Upper lobe of left lung (tissue), 6 donors: Measurements from ENCODE around the gene ITIH5. TPM values are rescaled to one million over a fixed set of nuclear protein-coding genes. Genes with fewer than 3 reads are reported as not detected.
A peak's percentile ranks its signal among the peaks of the same experiment; 100 is the strongest.

Experiments used
- ATAC-seq, 2 donors: fragments of 200-7000 bp; cut with Tn5 transposase; one replicate each; pipeline ENCODE4 v1.9.1; 2022; ENCODE audit warnings: mild to moderate bottlenecking in 2 of 2, moderate library complexity in 2 of 2; ENCODE audit not compliant: low FRiP score in 2 of 2
- DNase-seq, 2 donors: peaks; one replicate each; pipeline ENCODE4 v3.0.0-alpha.2; 2019 to 2020
- H3K27ac ChIP-seq, 4 donors: fragments of 200-600 bp; sonication (generic); one replicate each; pipeline ENCODE4 v1.5.1; 2016 to 2019
- H3K27me3 ChIP-seq, 4 donors: fragments of 200-600 bp; sonication (generic); one replicate each; pipeline ENCODE4 v1.5.1; 2017 to 2019
- H3K36me3 ChIP-seq, 4 donors: fragments of 200-600 bp; sonication (generic); one replicate each; pipeline ENCODE4 v1.5.1; 2016 to 2019
- H3K4me1 ChIP-seq, 4 donors: fragments of 200-600 bp; sonication (generic); one replicate each; pipeline ENCODE4 v1.5.1; 2018 to 2019
- H3K4me3 ChIP-seq, 4 donors: fragments of 200-600 bp; sonication (generic); one replicate each; pipeline ENCODE4 v1.5.1; 2017 to 2019; ENCODE audit warnings: mild to moderate bottlenecking in 2 of 4, moderate library complexity in 1 of 4
- H3K9me3 ChIP-seq, 4 donors: fragments of 200-600 bp; sonication (generic); one replicate each; pipeline ENCODE4 v1.5.1; 2018 to 2019
- EP300 ChIP-seq, 4 donors: sonication (generic); formaldehyde crosslinking; IDR thresholded peaks; one replicate each; pipeline ENCODE4 v1.5.1; 2017; ENCODE audit warnings: antibody characterized with exemption in 4 of 4, control low read depth in 2 of 4
- POLR2A ChIP-seq, 4 donors: fragments of 450-650 bp; IDR thresholded peaks; one replicate each; pipeline ENCODE4 v1.5.1; 2016 to 2017; ENCODE audit warnings: antibody characterized with exemption in 4 of 4, mild to moderate bottlenecking in 2 of 4
- POLR2AphosphoS5 ChIP-seq, 2 donors: sonication (generic); formaldehyde crosslinking; IDR thresholded peaks; one replicate each; pipeline ENCODE4 v1.5.1; 2017; ENCODE audit warnings: antibody characterized with exemption in 2 of 2
- WGBS, 2 donors: methylation state at CpG; one replicate each; pipeline ENCODE4 v1.1.5; 2017 to 2018; 5-methylcytosine and 5-hydroxymethylcytosine counted together
- total RNA-seq, 6 donors: library from RNA; depleted of rRNA in 4 of 6; stranded (reverse); fragments of >200 nt in 4 of 6; gene quantifications; one replicate each; pipeline versions ENCODE4 v1.1.0 to v1.2.1, GENCODE V29; 2016 to 2021
- TF ChIP-seq, protein P1 (sequence below), 6 experiments: fragments of 450-650 bp in 4 of 6; fragments of 200-600 bp in 2 of 6; sonication (generic) in 2 of 6; IDR thresholded peaks; one replicate each; pipeline ENCODE4 v1.5.1; 2016 to 2019; ENCODE audit warnings: antibody characterized with exemption in 6 of 6
- donor health status: DM: no; HTN: no; CAD: no; lungs with moderate emphysema.
- donor health status: DM: no; HTN: yes; CAD: no; lungs with severe emphysema.

ITIH5 gene
- total RNA-seq, 6 donors from 2014 or later: 9.7 to 21.0 (median 11.6) TPM

DNA sequence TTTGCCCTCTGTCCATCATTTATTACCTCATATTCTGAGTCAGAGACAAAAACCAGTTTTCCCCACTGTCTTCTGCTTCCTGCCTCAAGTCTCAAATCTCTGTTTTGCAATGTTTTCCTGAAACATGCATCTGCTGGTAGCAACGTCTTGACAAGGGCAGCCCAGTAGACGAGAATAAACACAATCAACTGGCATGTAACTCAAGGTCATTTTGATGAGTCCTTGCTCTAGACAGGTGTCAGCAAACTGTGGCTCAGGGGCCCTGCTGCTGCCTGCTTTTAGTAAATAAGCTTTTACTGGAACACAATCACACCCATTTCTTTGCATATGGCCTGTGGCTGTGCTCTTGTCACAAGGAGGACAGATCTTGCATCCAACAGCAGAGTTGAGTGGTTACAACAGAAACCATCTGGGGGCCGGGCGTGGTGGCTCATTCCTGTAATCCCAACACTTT is 59.8 kb downstream of the ITIH5 start:
- peak in 1 of 2 donors; percentile 57 for ATAC-seq
- TF ChIP-seq POLR2AphosphoS5 (IDR thresholded peaks at IDR 0.05) (peak; percentile 49 to 65), EP300 (IDR thresholded peaks at IDR 0.05) (peak in 1 of 4 donors; percentile 18)
- TF ChIP-seq, protein P1, sequence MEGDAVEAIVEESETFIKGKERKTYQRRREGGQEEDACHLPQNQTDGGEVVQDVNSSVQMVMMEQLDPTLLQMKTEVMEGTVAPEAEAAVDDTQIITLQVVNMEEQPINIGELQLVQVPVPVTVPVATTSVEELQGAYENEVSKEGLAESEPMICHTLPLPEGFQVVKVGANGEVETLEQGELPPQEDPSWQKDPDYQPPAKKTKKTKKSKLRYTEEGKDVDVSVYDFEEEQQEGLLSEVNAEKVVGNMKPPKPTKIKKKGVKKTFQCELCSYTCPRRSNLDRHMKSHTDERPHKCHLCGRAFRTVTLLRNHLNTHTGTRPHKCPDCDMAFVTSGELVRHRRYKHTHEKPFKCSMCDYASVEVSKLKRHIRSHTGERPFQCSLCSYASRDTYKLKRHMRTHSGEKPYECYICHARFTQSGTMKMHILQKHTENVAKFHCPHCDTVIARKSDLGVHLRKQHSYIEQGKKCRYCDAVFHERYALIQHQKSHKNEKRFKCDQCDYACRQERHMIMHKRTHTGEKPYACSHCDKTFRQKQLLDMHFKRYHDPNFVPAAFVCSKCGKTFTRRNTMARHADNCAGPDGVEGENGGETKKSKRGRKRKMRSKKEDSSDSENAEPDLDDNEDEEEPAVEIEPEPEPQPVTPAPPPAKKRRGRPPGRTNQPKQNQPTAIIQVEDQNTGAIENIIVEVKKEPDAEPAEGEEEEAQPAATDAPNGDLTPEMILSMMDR (IDR thresholded peaks at IDR 0.05): no peak
- Histone ChIP-seq H3K9me3 (no peaks in the 10 kb centered on the region), H3K36me3 (no peaks in the 10 kb centered on the region), H3K27ac (peak overlapping the region in 1 of 4 donors; percentile 9), H3K4me3 (no peak overlapping the region), H3K4me1 (peaks cover 0 to 3% (median 0%) of the 10 kb centered on the region in 4 donors), H3K27me3 (no peaks in the 10 kb centered on the region)
- DNase-seq: peak in 1 of 2 donors; percentile 25
- WGBS, 2 donors: 51 to 64% methylated on average over 4 of the region's 4 CpGs

DNA sequence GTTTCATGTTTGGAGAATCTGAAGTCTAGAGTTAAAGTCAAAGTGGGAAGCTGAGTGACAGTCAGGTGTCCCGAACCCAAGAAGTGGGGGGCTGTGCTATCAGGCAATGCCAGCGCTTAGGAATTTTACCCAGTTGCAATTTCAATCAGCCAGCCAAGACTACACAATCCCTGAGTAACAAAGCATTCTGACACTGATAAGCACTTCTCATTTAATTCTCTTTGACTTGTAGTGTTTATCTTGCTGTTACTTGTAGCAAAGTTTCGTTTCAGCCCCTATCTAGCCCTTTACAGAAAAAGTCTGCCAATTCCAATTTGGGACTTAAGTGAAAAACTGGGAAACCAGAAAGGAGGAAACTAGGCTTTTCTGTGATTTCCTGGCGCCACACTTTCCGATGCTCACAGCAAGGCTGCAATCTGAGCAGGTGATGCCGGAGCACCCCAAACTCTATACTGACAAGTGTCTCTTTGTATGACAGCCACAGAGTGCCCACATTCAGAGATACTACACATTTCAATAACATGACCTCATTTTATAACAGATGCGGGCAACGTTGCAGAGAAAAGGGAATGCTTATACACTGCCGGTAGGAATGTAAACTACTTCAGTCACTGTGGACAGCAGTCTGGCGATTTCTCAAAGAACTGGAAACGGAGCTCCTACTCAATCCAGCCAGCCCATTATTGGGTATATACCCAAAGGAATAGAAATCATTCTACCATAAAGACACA is 61.0 kb downstream of the ITIH5 start:
- no peak for TF ChIP-seq POLR2A (IDR thresholded peaks at IDR 0.05)
- TF ChIP-seq, protein P1 (IDR thresholded peaks at IDR 0.05): no peak
- TF ChIP-seq POLR2AphosphoS5 (IDR thresholded peaks at IDR 0.05): no peak
- TF ChIP-seq EP300 (IDR thresholded peaks at IDR 0.05): no peak
- Histone ChIP-seq H3K36me3 (no peaks in the 10 kb centered on the region), H3K27me3 (no peaks in the 10 kb centered on the region), H3K9me3 (no peaks in the 10 kb centered on the region), H3K27ac (no peak overlapping the region), H3K4me1 (peaks cover 0 to 3% (median 0%) of the 10 kb centered on the region in 4 donors), H3K4me3 (no peak overlapping the region)
- no peak for DNase-seq
- ATAC-seq: no peak
- WGBS, 2 donors: 36 to 47% methylated on average over 11 of the region's 11 CpGs

DNA sequence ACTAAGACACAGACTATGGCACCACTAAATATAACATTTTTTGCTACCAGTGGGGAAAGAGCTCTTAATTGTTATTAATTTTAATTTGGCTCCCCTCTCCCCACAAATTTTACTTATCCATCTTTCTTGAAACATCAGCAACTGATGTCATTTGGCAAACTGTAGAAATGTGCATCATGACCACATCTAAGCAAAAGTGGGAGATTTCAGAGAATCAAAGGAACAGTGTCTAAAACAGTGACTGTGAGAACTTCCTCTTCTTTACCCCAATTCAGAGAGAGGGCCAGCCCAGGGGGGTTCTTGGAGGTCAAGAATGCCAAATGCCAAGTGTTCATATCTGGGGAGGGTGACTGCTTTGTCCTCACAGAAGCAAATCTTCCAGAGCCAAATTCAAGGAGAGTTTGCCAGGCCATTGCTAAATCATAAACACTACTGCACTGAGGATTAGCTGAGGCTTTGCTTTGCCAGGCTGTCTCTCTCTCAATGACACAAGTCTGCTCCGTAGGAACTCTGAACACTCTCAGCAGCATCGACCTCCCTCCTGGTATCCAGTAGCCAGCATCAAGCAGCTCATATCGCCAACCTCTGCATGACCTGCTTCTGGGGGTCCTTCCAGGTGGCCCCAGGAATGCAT is 65.6 kb downstream of the ITIH5 start:
- peaks cover 0 to 3% (median 0%) of the 10 kb centered on the region in 4 donors for H3K4me1 ChIP-seq
- H3K9me3 ChIP-seq: no peaks in the 10 kb centered on the region
- TF ChIP-seq POLR2A (IDR thresholded peaks at IDR 0.05): no peak
- TF ChIP-seq, protein P1 (IDR thresholded peaks at IDR 0.05): no peak
- TF ChIP-seq EP300 (IDR thresholded peaks at IDR 0.05): no peak
- TF ChIP-seq POLR2AphosphoS5 (IDR thresholded peaks at IDR 0.05): no peak
- WGBS, 2 donors: 74 to 83% methylated on average over 1 to 3 of the region's 3 CpGs
- no peaks in the 10 kb centered on the region for H3K27me3 ChIP-seq
- ATAC-seq (no peak), DNase-seq (no peak)
- H3K36me3 ChIP-seq: no peaks in the 10 kb centered on the region
- no peak overlapping the region for H3K27ac ChIP-seq
- no peak overlapping the region for H3K4me3 ChIP-seq

DNA sequence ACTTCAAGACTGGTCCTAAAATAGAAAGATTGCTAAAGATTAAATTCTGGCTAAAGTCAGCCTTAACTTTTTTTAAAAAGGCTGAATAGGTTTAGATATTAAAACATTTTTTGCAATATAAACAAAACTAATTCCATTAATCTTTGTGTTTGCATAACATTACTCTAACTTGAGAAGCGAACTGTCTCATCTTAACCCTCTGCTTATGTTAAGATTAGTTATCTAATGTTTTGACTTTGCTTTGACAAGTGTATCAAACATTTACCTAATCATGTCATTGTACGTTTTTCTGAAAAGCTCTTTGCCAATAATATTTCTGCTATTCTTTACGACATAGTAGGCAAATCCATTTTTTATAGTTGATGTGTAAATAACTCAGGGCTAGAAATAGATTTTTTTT is 68.0 kb downstream of the ITIH5 start:
- TF ChIP-seq, protein P1 (IDR thresholded peaks at IDR 0.05): no peak
- no peak for TF ChIP-seq EP300 (IDR thresholded peaks at IDR 0.05)
- no peak for TF ChIP-seq POLR2A (IDR thresholded peaks at IDR 0.05)
- no peak for TF ChIP-seq POLR2AphosphoS5 (IDR thresholded peaks at IDR 0.05)
- Histone ChIP-seq H3K4me1 (no peaks in the 10 kb centered on the region), H3K27ac (no peak overlapping the region), H3K9me3 (no peaks in the 10 kb centered on the region), H3K36me3 (no peaks in the 10 kb centered on the region), H3K4me3 (no peak overlapping the region), H3K27me3 (no peaks in the 10 kb centered on the region)
- no peak for DNase-seq
- 22 to 32% methylated on average over 3 of the region's 3 CpGs for WGBS, 2 donors
- no peak for ATAC-seq
